DOHH2 (cell line): ENCODE measurements around the gene LRRC59.

Experiments
- EZH2phosphoT487 ChIP-seq: fragments of 200-600 bp; sonication (generic); IDR thresholded peaks from 2 replicates; pipeline ENCODE4 v1.6.1; 2017; ENCODE audit warnings: borderline replicate concordance, mild to moderate bottlenecking, antibody characterized with exemption, low read length, moderate library complexity, mixed read lengths
- TF ChIP-seq, protein P1 (sequence below): fragments of 200-600 bp; sonication (generic); IDR thresholded peaks from one replicate; pipeline ENCODE4 v1.5.1; 2014; ENCODE audit warnings: antibody characterized with exemption, mild to moderate bottlenecking, low read depth, low read length; ENCODE audit not compliant: poor library complexity, severe bottlenecking

- TF ChIP-seq, protein P1, sequence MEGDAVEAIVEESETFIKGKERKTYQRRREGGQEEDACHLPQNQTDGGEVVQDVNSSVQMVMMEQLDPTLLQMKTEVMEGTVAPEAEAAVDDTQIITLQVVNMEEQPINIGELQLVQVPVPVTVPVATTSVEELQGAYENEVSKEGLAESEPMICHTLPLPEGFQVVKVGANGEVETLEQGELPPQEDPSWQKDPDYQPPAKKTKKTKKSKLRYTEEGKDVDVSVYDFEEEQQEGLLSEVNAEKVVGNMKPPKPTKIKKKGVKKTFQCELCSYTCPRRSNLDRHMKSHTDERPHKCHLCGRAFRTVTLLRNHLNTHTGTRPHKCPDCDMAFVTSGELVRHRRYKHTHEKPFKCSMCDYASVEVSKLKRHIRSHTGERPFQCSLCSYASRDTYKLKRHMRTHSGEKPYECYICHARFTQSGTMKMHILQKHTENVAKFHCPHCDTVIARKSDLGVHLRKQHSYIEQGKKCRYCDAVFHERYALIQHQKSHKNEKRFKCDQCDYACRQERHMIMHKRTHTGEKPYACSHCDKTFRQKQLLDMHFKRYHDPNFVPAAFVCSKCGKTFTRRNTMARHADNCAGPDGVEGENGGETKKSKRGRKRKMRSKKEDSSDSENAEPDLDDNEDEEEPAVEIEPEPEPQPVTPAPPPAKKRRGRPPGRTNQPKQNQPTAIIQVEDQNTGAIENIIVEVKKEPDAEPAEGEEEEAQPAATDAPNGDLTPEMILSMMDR = no peak
- TF ChIP-seq EZH2phosphoT487 = no peak
These were observed 34.9 kb upstream of the LRRC59 start for GRCh38 chr17:50432125-50432762.
